Subcutaneous adipose tissue (tissue), 4 donors: ENCODE measurements around the gene PPM1D. TPM values are rescaled to one million over a fixed set of nuclear protein-coding genes. Genes with fewer than 3 reads are reported as not detected.
A peak's percentile ranks its signal among the peaks of the same experiment; 100 is the strongest.

Experiments
- CTCF ChIP-seq: fragments of 450-650 bp; IDR thresholded peaks from one replicate; pipeline ENCODE4 v1.5.1; 2016; ENCODE audit warnings: low read depth, mild to moderate bottlenecking, control low read depth, antibody characterized with exemption, moderate library complexity
- small RNA-seq: library from RNA; depleted of rRNA; stranded (forward); fragments of <200 nt; gene quantifications from one replicate; pipeline ENCODE3, GENCODE V24; 2016
- total RNA-seq, 4 donors: library from RNA; depleted of rRNA; stranded (reverse); fragments of >200 nt; gene quantifications; one replicate each; pipeline ENCODE4 v1.1.0, GENCODE V29; 2016

Gene PPM1D
- total RNA-seq, 4 donors from 2014 or later: 12.2 to 16.1 (median 15.4) TPM

GRCh38 chr17:60680754-60681153, 80.8 kb downstream of the PPM1D start:
- no peak for TF ChIP-seq CTCF

- no peak for TF ChIP-seq CTCF
Measured at GRCh38 chr17:60685437-60685836, 85.4 kb downstream of the PPM1D start.

GRCh38 chr17:60695960-60696359, 96.0 kb downstream of the PPM1D start:
- no peak for TF ChIP-seq CTCF

GRCh38 chr17:60699090-60699489, 99.1 kb downstream of the PPM1D start:
- no peak for TF ChIP-seq CTCF

GRCh38 chr17:60704170-60704569, 104.2 kb downstream of the PPM1D start:
- TF ChIP-seq CTCF: no peak

GRCh38 chr17:60712675-60713074, 112.7 kb downstream of the PPM1D start:
- TF ChIP-seq CTCF: no peak

GRCh38 chr17:60713608-60714007, 113.6 kb downstream of the PPM1D start:
- TF ChIP-seq CTCF: peak; percentile 98

Small RNA genes lying within 50 kb of the gene (small RNA-seq; reads per million reads assigned to genes)
- not detected for gene AC011921.2
- not detected for gene RN7SL606P
- gene RNU6-623P: not detected

Other genes with a start within 250 kb of the PPM1D start
- gene USP32, start 208.1 kb upstream of the PPM1D start, total RNA-seq: 10 to 100 TPM; 65.1 to 80.1 (median 77.2) TPM
- not detected for gene CHCT1, start 177.7 kb upstream of the PPM1D start, total RNA-seq
- 10 to 100 TPM; 27.7 to 39.9 (median 36.3) TPM for gene APPBP2, start 74.0 kb upstream of the PPM1D start, total RNA-seq
- 10 to 100 TPM; 21.7 to 42.2 (median 23.0) TPM for gene BCAS3, start 77.7 kb downstream of the PPM1D start, total RNA-seq